ENCODE data around the gene TMEM219. TPM values are rescaled to one million over a fixed set of nuclear protein-coding genes. Genes with fewer than 3 reads are reported as not detected.

TMEM219 gene
- total and polyA plus RNA-seq, 9 of the 15 experiments (the other 6 are each of a cell fraction or from before 2014, with no cell fraction given): 35.3 to 62.8 (median 55.5) TPM

GRCh38 chr16:29922326-29922725 lies 39.6 kb upstream of the TMEM219 start:
- ChIA-PET POLR2A (interaction anchor here (0.6 to 0.8 kb wide), 3 partner anchors 12 to 523 kb away, joined by 3 read pairs; partner anchors contain the start of genes SEPHS2 and TAOK2), CTCF (ENCODE audit: low intra/inter-chr PET ratio) (no interaction called here)
- Histone ChIP-seq H3K9me1 (ENCODE audit: control insufficient read depth, insufficient read depth, low read length) (no peaks in the 10 kb centered on the region), H3K9ac (ENCODE audit: insufficient read depth in 1 of 2, low read depth in 2 of 2, low read length in 2 of 2) (no peak overlapping the region), H3K4me1 (replicated peaks in 1 of 2; ENCODE audit: control insufficient read depth in 2 of 2, insufficient read depth in 2 of 2, low read length in 2 of 2) (peaks cover 11 to 29% of the 10 kb centered on the region in 2 experiments; a peak in 4 of 5 replicates), H3K27me3 (ENCODE audit: control insufficient read depth in 2 of 2, insufficient read depth in 2 of 2, low read length in 2 of 2) (no peaks in the 10 kb centered on the region), H2AFZ (ENCODE audit: low read depth, low read length) (no peak overlapping the region), H3K79me2 (ENCODE audit: control insufficient read depth, insufficient read depth, low read length) (peaks cover 27% of the 10 kb centered on the region), H4K20me1 (replicated peaks; ENCODE audit: control insufficient read depth, insufficient read depth, low read length) (no peaks in the 10 kb centered on the region), H3K9me3 (replicated peaks; ENCODE audit: control insufficient read depth, insufficient read depth, low read depth, low read length) (no peaks in the 10 kb centered on the region), H3K4me2 (ENCODE audit: insufficient read depth, low read length) (no peak overlapping the region), H3K36me3 (ENCODE audit: control insufficient read depth, insufficient read depth, low read length) (peaks cover 48% of the 10 kb centered on the region), H3K4me3 (no peak overlapping the region), H3K27ac (ENCODE audit: extremely low read depth, low read depth, low read length) (no peak overlapping the region)
- ATAC-seq (no peak), DNase-seq (ENCODE audit: extremely low read depth in 1 of 4, low spot score in 3 of 4) (no peak), FAIRE-seq (no peak)
- intact Hi-C loops (cut with micrococcal nuclease) (no loop called here), in situ Hi-C loops (cut with MboI) (no loop called here)
- TF ChIP-seq NCOA6 (IDR thresholded peaks at IDR 0.05) (no peak), HMG20B (CRISPR knock-in tag; IDR thresholded peaks at IDR 0.05) (no peak), NCOA4 (IDR thresholded peaks at IDR 0.05; ENCODE audit: partially characterized antibody) (no peak), JUNB (CRISPR knock-in tag; conservative IDR thresholded peaks at IDR 0.05) (no peak), ZNF384 (IDR thresholded peaks at IDR 0.05; ENCODE audit: low read depth, low read length) (no peak), ESRRA (IDR thresholded peaks at IDR 0.05; ENCODE audit: borderline replicate concordance, low read depth) (no peak), MTA3 (IDR thresholded peaks at IDR 0.05; ENCODE audit: borderline replicate concordance) (no peak), PRPF4 (IDR thresholded peaks at IDR 0.05; ENCODE audit: insufficient read depth, low read depth, low read length, poor library complexity, severe bottlenecking) (no peak), GMEB1 (CRISPR knock-in tag; IDR thresholded peaks at IDR 0.05) (no peak), HEY1 (CRISPR knock-in tag; IDR thresholded peaks at IDR 0.05; ENCODE audit: borderline replicate concordance) (no peak), SP1 (CRISPR knock-in tag; IDR thresholded peaks at IDR 0.05) (no peak), TEAD4 (IDR thresholded peaks at IDR 0.05; ENCODE audit: low read length) (no peak), TEAD4 (CRISPR knock-in tag; IDR thresholded peaks at IDR 0.05; ENCODE audit: borderline replicate concordance) (no peak), TFAM (CRISPR knock-in tag; conservative IDR thresholded peaks at IDR 0.05) (no peak), ZSCAN32 (CRISPR knock-in tag; IDR thresholded peaks at IDR 0.05) (no peak), ZNF146 (CRISPR knock-in tag; IDR thresholded peaks at IDR 0.05; ENCODE audit: unreplicated experiment) (no peak), KAT8 (IDR thresholded peaks at IDR 0.05; ENCODE audit: low read depth) (no peak), PTRF (tag; IDR thresholded peaks at IDR 0.05) (no peak), FOXA3 (CRISPR knock-in tag; conservative IDR thresholded peaks at IDR 0.05 in 1 of 2, IDR thresholded peaks at IDR 0.05 in 1 of 2) (no peak)
- TF ChIP-seq, protein P1, sequence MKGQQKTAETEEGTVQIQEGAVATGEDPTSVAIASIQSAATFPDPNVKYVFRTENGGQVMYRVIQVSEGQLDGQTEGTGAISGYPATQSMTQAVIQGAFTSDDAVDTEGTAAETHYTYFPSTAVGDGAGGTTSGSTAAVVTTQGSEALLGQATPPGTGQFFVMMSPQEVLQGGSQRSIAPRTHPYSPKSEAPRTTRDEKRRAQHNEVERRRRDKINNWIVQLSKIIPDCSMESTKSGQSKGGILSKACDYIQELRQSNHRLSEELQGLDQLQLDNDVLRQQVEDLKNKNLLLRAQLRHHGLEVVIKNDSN (CRISPR knock-in tag; IDR thresholded peaks at IDR 0.05): no peak
- TF ChIP-seq, protein P2, sequence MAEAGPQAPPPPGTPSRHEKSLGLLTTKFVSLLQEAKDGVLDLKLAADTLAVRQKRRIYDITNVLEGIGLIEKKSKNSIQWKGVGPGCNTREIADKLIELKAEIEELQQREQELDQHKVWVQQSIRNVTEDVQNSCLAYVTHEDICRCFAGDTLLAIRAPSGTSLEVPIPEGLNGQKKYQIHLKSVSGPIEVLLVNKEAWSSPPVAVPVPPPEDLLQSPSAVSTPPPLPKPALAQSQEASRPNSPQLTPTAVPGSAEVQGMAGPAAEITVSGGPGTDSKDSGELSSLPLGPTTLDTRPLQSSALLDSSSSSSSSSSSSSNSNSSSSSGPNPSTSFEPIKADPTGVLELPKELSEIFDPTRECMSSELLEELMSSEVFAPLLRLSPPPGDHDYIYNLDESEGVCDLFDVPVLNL (CRISPR knock-in tag; IDR thresholded peaks at IDR 0.05; ENCODE audit: low read depth): no peak
- no TSS peak for BruUV-seq (replicated peaks)
- WGBS (ENCODE audit: insufficient coverage, low coverage, missing lambda C conversion rate): 96% methylated on average over 2 of the region's 2 CpGs
